Measurements from ENCODE around the gene NAE1.

NAE1 gene

DNA sequence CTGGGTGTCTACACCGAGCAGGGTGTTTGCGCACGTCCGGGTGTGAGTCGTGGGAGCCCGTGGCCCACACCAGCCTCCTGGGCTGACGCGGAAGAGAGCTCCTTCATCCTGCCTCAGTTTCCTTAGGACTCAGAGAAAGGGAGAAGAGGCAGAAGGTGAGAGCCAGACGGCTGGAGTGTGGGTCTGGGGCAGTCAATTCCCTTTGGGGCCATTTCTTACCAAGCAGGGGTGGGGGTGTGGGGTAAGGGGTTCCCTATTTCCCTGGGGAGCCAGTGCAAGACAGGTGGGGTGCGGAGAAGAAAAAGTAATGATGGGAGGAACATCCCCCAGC, 14.3 kb upstream of the NAE1 start:
- H3K4me3 ChIP-seq (ENCODE audit: low read depth, low read length), result no peak overlapping the region
- DNase-seq (ENCODE audit: low read depth), result no peak
- TF ChIP-seq, protein P1, sequence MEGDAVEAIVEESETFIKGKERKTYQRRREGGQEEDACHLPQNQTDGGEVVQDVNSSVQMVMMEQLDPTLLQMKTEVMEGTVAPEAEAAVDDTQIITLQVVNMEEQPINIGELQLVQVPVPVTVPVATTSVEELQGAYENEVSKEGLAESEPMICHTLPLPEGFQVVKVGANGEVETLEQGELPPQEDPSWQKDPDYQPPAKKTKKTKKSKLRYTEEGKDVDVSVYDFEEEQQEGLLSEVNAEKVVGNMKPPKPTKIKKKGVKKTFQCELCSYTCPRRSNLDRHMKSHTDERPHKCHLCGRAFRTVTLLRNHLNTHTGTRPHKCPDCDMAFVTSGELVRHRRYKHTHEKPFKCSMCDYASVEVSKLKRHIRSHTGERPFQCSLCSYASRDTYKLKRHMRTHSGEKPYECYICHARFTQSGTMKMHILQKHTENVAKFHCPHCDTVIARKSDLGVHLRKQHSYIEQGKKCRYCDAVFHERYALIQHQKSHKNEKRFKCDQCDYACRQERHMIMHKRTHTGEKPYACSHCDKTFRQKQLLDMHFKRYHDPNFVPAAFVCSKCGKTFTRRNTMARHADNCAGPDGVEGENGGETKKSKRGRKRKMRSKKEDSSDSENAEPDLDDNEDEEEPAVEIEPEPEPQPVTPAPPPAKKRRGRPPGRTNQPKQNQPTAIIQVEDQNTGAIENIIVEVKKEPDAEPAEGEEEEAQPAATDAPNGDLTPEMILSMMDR (IDR thresholded peaks at IDR 0.05; ENCODE audit: insufficient read depth, low read depth, low read length, missing control alignments), result no peak

DNA sequence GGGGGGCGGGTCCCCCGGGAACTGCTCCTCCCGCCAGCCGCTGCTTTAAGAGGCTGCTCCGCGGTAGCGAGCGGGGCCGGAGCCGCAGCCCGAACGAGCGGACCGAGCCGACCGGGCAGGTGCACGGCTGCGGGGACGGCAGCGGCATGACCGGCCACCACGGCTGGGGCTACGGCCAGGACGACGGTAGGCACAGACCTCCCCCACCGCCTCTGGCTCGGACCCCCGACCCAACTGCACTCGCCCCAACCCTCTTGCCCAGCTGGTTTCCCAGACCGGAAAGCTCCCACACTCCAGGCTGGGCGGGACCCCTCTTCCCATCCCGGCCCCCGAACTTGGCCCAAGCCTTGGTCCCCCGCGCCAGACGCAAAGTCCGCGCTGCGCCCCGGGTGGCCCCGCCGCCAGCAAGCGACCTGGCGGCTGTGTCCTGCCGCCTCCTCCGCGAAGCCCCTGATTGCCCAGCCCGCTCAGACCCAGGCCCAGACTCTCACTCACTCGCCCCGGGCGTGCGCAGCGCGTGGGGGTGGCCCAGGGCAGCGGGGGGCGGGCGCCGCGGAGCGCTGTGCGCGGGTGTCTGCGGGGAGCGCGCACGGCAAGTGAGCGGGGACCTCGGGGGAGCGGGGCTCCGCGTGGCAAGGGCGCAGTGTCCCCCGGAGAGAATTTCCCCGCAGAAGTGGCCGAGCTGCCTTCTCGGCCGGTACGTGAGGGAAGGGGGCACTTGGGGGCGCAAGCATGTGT, 13.7 kb upstream of the NAE1 start, which contains the start of gene CA7:
TSS of gene CA7 (plus strand) at position 73 of the 738 bp plus-strand sequence. CDS start at position 147, 74 bp downstream.
- TF ChIP-seq, protein P1 (IDR thresholded peaks at IDR 0.05; ENCODE audit: insufficient read depth, low read depth, low read length, missing control alignments), result no peak
- no peak within 1 kb of the TSS for H3K4me3 ChIP-seq (ENCODE audit: low read depth, low read length)
- no peak for DNase-seq (ENCODE audit: low read depth)

DNA sequence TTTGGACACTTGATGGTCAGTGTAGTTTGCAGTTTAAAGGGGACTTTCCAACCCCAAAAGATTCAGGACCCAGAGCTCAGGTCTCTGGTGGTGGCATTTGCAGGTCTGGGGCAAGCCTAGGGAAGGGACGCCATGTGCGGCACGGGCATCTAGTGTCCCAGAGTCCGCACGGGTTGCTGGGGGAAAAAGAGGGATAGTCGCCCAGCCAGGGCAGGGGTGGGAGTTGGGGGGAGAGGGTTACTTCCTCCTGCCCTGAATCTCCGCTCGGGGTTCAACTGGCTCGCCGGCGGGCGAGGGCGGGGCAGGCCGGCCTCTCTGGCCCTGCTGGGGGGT, 13.2 kb upstream of the NAE1 start:
- no peak for DNase-seq (ENCODE audit: low read depth)
- no peak overlapping the region for H3K4me3 ChIP-seq (ENCODE audit: low read depth, low read length)
- TF ChIP-seq, protein P1 (IDR thresholded peaks at IDR 0.05; ENCODE audit: insufficient read depth, low read depth, low read length, missing control alignments), result no peak

DNA sequence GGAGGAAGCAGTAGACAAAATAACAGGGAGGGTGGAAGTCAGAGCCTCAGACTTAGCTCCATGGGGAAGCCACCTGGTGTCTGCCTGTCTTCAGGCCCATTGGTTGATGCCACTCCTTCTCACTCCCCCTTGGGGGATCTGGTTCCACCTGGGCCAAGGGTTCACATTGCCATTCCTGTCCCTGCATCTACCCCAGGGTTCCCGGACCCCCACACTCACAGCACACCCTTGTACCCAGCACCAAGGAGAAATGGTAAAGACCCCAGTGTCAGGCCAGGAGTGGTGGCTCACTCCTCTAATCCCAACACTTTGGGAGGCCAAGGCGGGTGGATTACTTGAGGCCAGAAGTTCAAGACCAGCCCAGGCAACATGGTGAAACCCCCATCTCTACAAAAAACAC, 12.4 kb upstream of the NAE1 start:
- no peak for DNase-seq (ENCODE audit: low read depth)
- TF ChIP-seq, protein P1 (IDR thresholded peaks at IDR 0.05; ENCODE audit: insufficient read depth, low read depth, low read length, missing control alignments), result no peak
- H3K4me3 ChIP-seq (ENCODE audit: low read depth, low read length), result no peak overlapping the region

DNA sequence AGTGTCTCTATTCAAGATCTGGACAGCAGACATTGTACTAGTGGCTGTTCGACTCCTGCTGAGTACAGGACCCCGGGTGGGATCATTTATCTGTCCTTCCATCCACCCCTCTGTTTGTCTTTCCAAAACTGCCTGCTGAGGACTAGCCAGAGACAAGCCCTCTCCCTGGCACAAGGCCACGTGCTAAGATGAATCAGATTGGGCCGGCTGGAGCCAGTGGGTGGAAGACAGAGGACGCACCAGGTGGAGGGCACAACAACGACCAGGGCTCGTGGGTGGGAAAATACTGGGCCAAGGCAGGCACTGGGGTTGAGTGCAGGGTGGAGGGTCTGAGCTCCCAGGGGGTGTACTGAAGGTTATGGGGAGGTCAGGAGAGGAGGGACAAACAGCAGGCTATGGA, 12.0 kb upstream of the NAE1 start:
- no peak overlapping the region for H3K4me3 ChIP-seq (ENCODE audit: low read depth, low read length)
- no peak for DNase-seq (ENCODE audit: low read depth)
- TF ChIP-seq, protein P1 (IDR thresholded peaks at IDR 0.05; ENCODE audit: insufficient read depth, low read depth, low read length, missing control alignments), result no peak

DNA sequence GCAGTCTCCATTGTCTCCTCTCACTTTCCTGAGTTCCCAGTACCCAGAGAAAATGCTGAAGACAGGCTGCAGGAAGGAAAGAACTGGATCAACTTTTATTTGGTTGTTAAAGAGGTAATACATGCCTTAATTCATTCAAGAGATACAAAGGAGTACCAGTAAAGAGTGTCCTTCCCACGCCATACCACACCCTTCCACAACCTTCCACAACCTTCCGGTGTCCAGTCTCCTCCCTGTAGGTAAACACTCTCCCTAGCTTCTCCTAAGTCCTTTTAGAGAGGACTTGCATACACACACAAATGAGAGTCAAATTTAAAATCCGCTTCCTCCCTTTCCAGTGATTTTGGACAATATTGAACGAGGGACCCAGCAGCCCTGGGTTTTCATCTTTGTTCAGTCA, 10.6 kb upstream of the NAE1 start:
- no peak overlapping the region for H3K4me3 ChIP-seq (ENCODE audit: low read depth, low read length)
- no peak for DNase-seq (ENCODE audit: low read depth)
- TF ChIP-seq, protein P1 (IDR thresholded peaks at IDR 0.05; ENCODE audit: insufficient read depth, low read depth, low read length, missing control alignments), result no peak

DNA sequence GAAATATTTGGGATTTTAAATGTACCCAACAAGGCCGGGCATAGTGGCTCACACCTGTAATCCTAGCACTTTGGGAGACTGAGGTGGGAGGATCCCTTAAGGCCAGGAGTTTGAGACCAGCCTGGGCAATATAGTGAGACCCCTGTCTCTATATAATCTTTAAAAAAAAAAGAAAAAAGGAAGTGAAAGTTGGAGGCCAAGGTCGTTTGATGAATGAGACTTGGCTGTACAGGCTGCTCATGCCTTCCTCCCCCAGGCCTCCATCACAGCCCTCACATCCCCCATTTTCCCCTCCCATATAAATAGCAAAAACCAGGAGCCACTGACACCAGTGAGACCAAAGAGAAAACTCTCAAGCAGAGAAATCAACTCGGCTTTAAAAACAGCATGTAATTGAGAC, 10.1 kb upstream of the NAE1 start:
- DNase-seq (ENCODE audit: low read depth), result no peak
- no peak overlapping the region for H3K4me3 ChIP-seq (ENCODE audit: low read depth, low read length)
- TF ChIP-seq, protein P1 (IDR thresholded peaks at IDR 0.05; ENCODE audit: insufficient read depth, low read depth, low read length, missing control alignments), result no peak

Measured in GM12865 (cell line).